Measurements from ENCODE around the gene CPNE9.
A peak's percentile ranks its signal among the peaks of the same experiment; 100 is the strongest.
"Not testable (repeated sequence)": the region's sequence is repeated elsewhere in the genome, so short reads cannot be mapped to it uniquely, and the experiment has no call there.

The CPNE9 gene

GRCh38 chr3:9769426-9770275 lies 66.0 kb downstream of the CPNE9 start, which contains the start of gene CAMK1:
Gene CAMK1 (minus strand): TSS chr3:9769947. CDS start chr3:9767749, 2,198 bp downstream.
- peak within 1 kb of the TSS; percentile 93 for H3K9ac ChIP-seq (ENCODE audit: low read length)
- peaks cover 39% of the 10 kb centered on the region for H3K4me1 ChIP-seq (ENCODE audit: control insufficient read depth, insufficient read depth, low read length)
- H3K9me3 ChIP-seq (ENCODE audit: control insufficient read depth, low read length): no peaks in the 10 kb centered on the region
- peaks cover 16% of the 10 kb centered on the region for H3K36me3 ChIP-seq (ENCODE audit: control insufficient read depth, insufficient read depth, low read length, severe bottlenecking)
- peak within 1 kb of the TSS; percentile 91 for H3K4me3 ChIP-seq (ENCODE audit: low read length)
- no peaks in the 10 kb centered on the region for H3K27me3 ChIP-seq (replicated peaks; ENCODE audit: control insufficient read depth, insufficient read depth, low read length)
- DNase-seq (ENCODE audit: low read depth): peak; percentile 94

- H3K9me3 ChIP-seq (ENCODE audit: control insufficient read depth, low read length): no peaks in the 10 kb centered on the region
- H3K4me3 ChIP-seq (ENCODE audit: low read length): peak overlapping the region; percentile 91
- DNase-seq (ENCODE audit: low read depth): peak; percentile 39
These were observed 66.7 kb downstream of the CPNE9 start for GRCh38 chr3:9770276-9770812.

GRCh38 chr3:9771007-9771406 lies 67.4 kb downstream of the CPNE9 start:
- not testable (repeated sequence) for DNase-seq (ENCODE audit: low read depth); H3K9me3 ChIP-seq (ENCODE audit: control insufficient read depth, low read length); H3K27me3 ChIP-seq (replicated peaks; ENCODE audit: control insufficient read depth, insufficient read depth, low read length); H3K36me3 ChIP-seq (ENCODE audit: control insufficient read depth, insufficient read depth, low read length, severe bottlenecking)
- H3K4me3 ChIP-seq (ENCODE audit: low read length): peak overlapping the region; percentile 91
- peak overlapping the region; percentile 93 for H3K9ac ChIP-seq (ENCODE audit: low read length)
- H3K4me1 ChIP-seq (ENCODE audit: control insufficient read depth, insufficient read depth, low read length): peaks cover 39% of the 10 kb centered on the region

More at GRCh38 chr3:9770276-9770812, 66.7 kb downstream of the CPNE9 start:
- Histone ChIP-seq H3K36me3 (ENCODE audit: control insufficient read depth, insufficient read depth, low read length, severe bottlenecking) (peaks cover 12% of the 10 kb centered on the region), H3K4me1 (ENCODE audit: control insufficient read depth, insufficient read depth, low read length) (peaks cover 39% of the 10 kb centered on the region), H3K9ac (ENCODE audit: low read length) (peak overlapping the region; percentile 93), H3K27me3 (replicated peaks; ENCODE audit: control insufficient read depth, insufficient read depth, low read length) (no peaks in the 10 kb centered on the region)

- Histone ChIP-seq H3K36me3 (ENCODE audit: control insufficient read depth, insufficient read depth, low read length, severe bottlenecking) (peaks cover 7% of the 10 kb centered on the region), H3K9me3 (ENCODE audit: control insufficient read depth, low read length) (no peaks in the 10 kb centered on the region), H3K27me3 (replicated peaks; ENCODE audit: control insufficient read depth, insufficient read depth, low read length) (no peaks in the 10 kb centered on the region), H3K9ac (ENCODE audit: low read length) (no peak overlapping the region), H3K4me1 (ENCODE audit: control insufficient read depth, insufficient read depth, low read length) (peaks cover 26% of the 10 kb centered on the region), H3K4me3 (ENCODE audit: low read length) (no peak overlapping the region)
- no peak for DNase-seq (ENCODE audit: low read depth)
These were observed 73.5 kb downstream of the CPNE9 start for GRCh38 chr3:9776896-9777693.

- Histone ChIP-seq H3K36me3 (ENCODE audit: control insufficient read depth, insufficient read depth, low read length, severe bottlenecking) (peaks cover 12% of the 10 kb centered on the region), H3K27me3 (replicated peaks; ENCODE audit: control insufficient read depth, insufficient read depth, low read length) (no peaks in the 10 kb centered on the region), H3K9me3 (ENCODE audit: control insufficient read depth, low read length) (no peaks in the 10 kb centered on the region), H3K4me3 (ENCODE audit: low read length) (no peak overlapping the region), H3K4me1 (ENCODE audit: control insufficient read depth, insufficient read depth, low read length) (peaks cover 20% of the 10 kb centered on the region), H3K9ac (ENCODE audit: low read length) (no peak overlapping the region)
- no peak for DNase-seq (ENCODE audit: low read depth)
These were observed 74.0 kb downstream of the CPNE9 start for GRCh38 chr3:9777694-9778021.

GRCh38 chr3:9778143-9779074 lies 74.8 kb downstream of the CPNE9 start:
- Histone ChIP-seq H3K9me3 (ENCODE audit: control insufficient read depth, low read length) (no peaks in the 10 kb centered on the region), H3K4me1 (ENCODE audit: control insufficient read depth, insufficient read depth, low read length) (peaks cover 20% of the 10 kb centered on the region), H3K36me3 (ENCODE audit: control insufficient read depth, insufficient read depth, low read length, severe bottlenecking) (peaks cover 18% of the 10 kb centered on the region), H3K27me3 (replicated peaks; ENCODE audit: control insufficient read depth, insufficient read depth, low read length) (no peaks in the 10 kb centered on the region), H3K4me3 (ENCODE audit: low read length) (no peak overlapping the region), H3K9ac (ENCODE audit: low read length) (no peak overlapping the region)
- DNase-seq (ENCODE audit: low read depth): peak; percentile 63

GRCh38 chr3:9779075-9779593 lies 75.5 kb downstream of the CPNE9 start:
- Histone ChIP-seq H3K36me3 (ENCODE audit: control insufficient read depth, insufficient read depth, low read length, severe bottlenecking) (peaks cover 23% of the 10 kb centered on the region), H3K4me3 (ENCODE audit: low read length) (no peak overlapping the region), H3K9me3 (ENCODE audit: control insufficient read depth, low read length) (no peaks in the 10 kb centered on the region), H3K9ac (ENCODE audit: low read length) (no peak overlapping the region), H3K27me3 (replicated peaks; ENCODE audit: control insufficient read depth, insufficient read depth, low read length) (no peaks in the 10 kb centered on the region), H3K4me1 (ENCODE audit: control insufficient read depth, insufficient read depth, low read length) (peaks cover 20% of the 10 kb centered on the region)
- DNase-seq (ENCODE audit: low read depth): no peak
